Panc1 (cell line): ENCODE results near the gene COQ10A.

Experiments used
- CTCF ChIP-seq: fragments of 450-650 bp; IDR thresholded peaks from 2 replicates; pipeline ENCODE4 v1.5.1; 2017; ENCODE audit warnings: mild to moderate bottlenecking
- POLR2AphosphoS5 ChIP-seq: IDR thresholded peaks from 2 replicates; pipeline ENCODE4 v1.6.1; 2012; ENCODE audit warnings: mild to moderate bottlenecking, low read depth, low read length, moderate library complexity

- TF ChIP-seq POLR2AphosphoS5 (no peak), CTCF (peak; percentile 76)
Measured at GRCh38 chr12:56271031-56271430, 4.3 kb downstream of the COQ10A start.
